Measurements from ENCODE around the gene TDRD7.

TDRD7 gene

GRCh38 chr9:97388721-97389238 lies 23.1 kb upstream of the TDRD7 start:
- no peak for DNase-seq

GRCh38 chr9:97389249-97389648 lies 22.6 kb upstream of the TDRD7 start:
- no peak for DNase-seq

GRCh38 chr9:97390791-97391406 lies 21.0 kb upstream of the TDRD7 start:
- no peak for DNase-seq

- no peak for DNase-seq
These were observed 17.0 kb upstream of the TDRD7 start for GRCh38 chr9:97394881-97395280.

GRCh38 chr9:97395745-97396144 lies 16.2 kb upstream of the TDRD7 start:
- no peak for DNase-seq

- DNase-seq = no peak
These were observed 15.6 kb upstream of the TDRD7 start for GRCh38 chr9:97396256-97396655.

GRCh38 chr9:97397220-97397619 lies 14.7 kb upstream of the TDRD7 start:
- DNase-seq = no peak

- no peak for DNase-seq
These were observed 12.7 kb upstream of the TDRD7 start for GRCh38 chr9:97398999-97399758.

GRCh38 chr9:97403746-97404316 lies 8.1 kb upstream of the TDRD7 start:
- no peak for DNase-seq

GRCh38 chr9:97405551-97405950 lies 6.3 kb upstream of the TDRD7 start:
- no peak for DNase-seq

- DNase-seq = no peak
These were observed 5.2 kb upstream of the TDRD7 start for GRCh38 chr9:97406620-97407177.

- DNase-seq = no peak
These were observed 3.3 kb upstream of the TDRD7 start for GRCh38 chr9:97408562-97408961.

GRCh38 chr9:97411440-97411788 lies 482 bp upstream of the TDRD7 start:
- no peak for DNase-seq

GRCh38 chr9:97412626-97413385 lies 910 bp downstream of the TDRD7 start:
- no peak for DNase-seq

GRCh38 chr9:97413462-97413861 lies 1.6 kb downstream of the TDRD7 start:
- no peak for DNase-seq

GRCh38 chr9:97415146-97415545 lies 3.2 kb downstream of the TDRD7 start:
- DNase-seq = no peak

GRCh38 chr9:97418880-97419279 lies 7.0 kb downstream of the TDRD7 start:
- no peak for DNase-seq

- DNase-seq = no peak
These were observed 7.5 kb downstream of the TDRD7 start for GRCh38 chr9:97419309-97419867.

GRCh38 chr9:97425336-97425972 lies 13.6 kb downstream of the TDRD7 start:
- DNase-seq = no peak

- DNase-seq = no peak
These were observed 14.1 kb downstream of the TDRD7 start for GRCh38 chr9:97425973-97426336.

- no peak for DNase-seq
These were observed 16.0 kb downstream of the TDRD7 start for GRCh38 chr9:97427885-97428284.

- no peak for DNase-seq
These were observed 18.6 kb downstream of the TDRD7 start for GRCh38 chr9:97430316-97431043.

All from KG1 (cell line).